WTC11 (cell line): Measurements from ENCODE around the gene DIAPH1.
A peak's percentile ranks its signal among the peaks of the same experiment; 100 is the strongest.

Experiments used
- CREM ChIP-seq: sonication (generic); formaldehyde crosslinking; IDR thresholded peaks from 2 replicates; pipeline ENCODE4 v1.8.1; 2022; ENCODE audit warnings: mild to moderate bottlenecking, missing genetic modification reagents, moderate library complexity
- CTCF ChIP-seq: fragments of 200-600 bp; IDR thresholded peaks from 2 replicates; pipeline ENCODE4 v1.8.0; 2022; ENCODE audit warnings: antibody characterized with exemption
- ETV6 ChIP-seq: sonication (generic); formaldehyde crosslinking; IDR thresholded peaks from 2 replicates; pipeline ENCODE4 v1.8.1; 2022; ENCODE audit warnings: mild to moderate bottlenecking, missing genetic modification reagents
- HMGA2 ChIP-seq: fragments of 250-450 bp; sonication (Bioruptor Pico); IDR thresholded peaks from 2 replicates; pipeline ENCODE4 v1.4.0; 2021; ENCODE audit warnings: mild to moderate bottlenecking, moderate library complexity
- NR3C1 ChIP-seq: sonication (generic); formaldehyde crosslinking; conservative IDR thresholded peaks from 2 replicates; pipeline ENCODE4 v1.8.1; 2023; ENCODE audit warnings: low read depth, mild to moderate bottlenecking, missing genetic modification reagents
- PREB ChIP-seq: sonication (generic); formaldehyde crosslinking; IDR thresholded peaks from 2 replicates; pipeline ENCODE4 v1.8.1; 2022; ENCODE audit warnings: mild to moderate bottlenecking, missing genetic modification reagents, moderate library complexity, borderline replicate concordance
- TP53 ChIP-seq: sonication (generic); formaldehyde crosslinking; IDR thresholded peaks from 2 replicates; pipeline ENCODE4 v1.8.1; 2023; ENCODE audit warnings: mild to moderate bottlenecking, missing genetic modification reagents
- ZBTB43 ChIP-seq: sonication (generic); formaldehyde crosslinking; IDR thresholded peaks from 2 replicates; pipeline ENCODE4 v1.8.1; 2023; ENCODE audit warnings: mild to moderate bottlenecking, missing genetic modification reagents

- TF ChIP-seq CTCF (no peak), PREB (CRISPR knock-in tag) (no peak), HMGA2 (CRISPR knock-in tag) (no peak), NR3C1 (CRISPR knock-in tag) (no peak), CREM (CRISPR knock-in tag) (no peak), TP53 (0 out of 2 replicates have a peak, but pooled peaks have one; percentile 49), ETV6 (CRISPR knock-in tag) (no peak), ZBTB43 (CRISPR knock-in tag) (no peak)
Measured at GRCh38 chr5:141507387-141508091, 111.3 kb downstream of the DIAPH1 start.
